ENCODE measurements around the gene SMIM10L1. TPM values are rescaled to one million over a fixed set of nuclear protein-coding genes. Genes with fewer than 3 reads are reported as not detected.

Gene SMIM10L1
- total RNA-seq, 2 experiments from 2014 or later, result 8.9 to 9.5 TPM

GRCh38 chr12:11202811-11203210, 31.8 kb downstream of the SMIM10L1 start:
- Mint-ChIP-seq H3K9me3 (ENCODE audit: insufficient read depth) (no peaks in the 10 kb centered on the region), H3K4me1 (ENCODE audit: low read depth) (no peaks in the 10 kb centered on the region), H3K4me3 (no peak overlapping the region), H3K36me3 (ENCODE audit: low read depth) (no peaks in the 10 kb centered on the region), H3K27ac (no peak overlapping the region), H3K27me3 (ENCODE audit: low read depth) (no peaks in the 10 kb centered on the region)
- ChIA-PET POLR2A (no interaction called here), CTCF (no interaction called here)
- no peak for DNase-seq
- no peak for ATAC-seq

- H3K27ac Mint-ChIP-seq, result no peak overlapping the region
- ATAC-seq, result no peak
- ChIA-PET POLR2A (no interaction called here), CTCF (no interaction called here)
- H3K36me3 Mint-ChIP-seq (ENCODE audit: low read depth), result no peaks in the 10 kb centered on the region
- no peaks in the 10 kb centered on the region for H3K9me3 Mint-ChIP-seq (ENCODE audit: insufficient read depth)
- no peak overlapping the region for H3K4me3 Mint-ChIP-seq
- H3K4me1 Mint-ChIP-seq (ENCODE audit: low read depth), result no peaks in the 10 kb centered on the region
- no peaks in the 10 kb centered on the region for H3K27me3 Mint-ChIP-seq (ENCODE audit: low read depth)
- no peak for DNase-seq
Observed at GRCh38 chr12:11204173-11204572, 33.2 kb downstream of the SMIM10L1 start.

- no peaks in the 10 kb centered on the region for H3K9me3 Mint-ChIP-seq (ENCODE audit: insufficient read depth)
- no peak overlapping the region for H3K27ac Mint-ChIP-seq
- no peak for ATAC-seq
- H3K27me3 Mint-ChIP-seq (ENCODE audit: low read depth), result no peaks in the 10 kb centered on the region
- ChIA-PET CTCF (no interaction called here), POLR2A (no interaction called here)
- H3K4me1 Mint-ChIP-seq (ENCODE audit: low read depth), result no peaks in the 10 kb centered on the region
- H3K36me3 Mint-ChIP-seq (ENCODE audit: low read depth), result no peaks in the 10 kb centered on the region
- no peak overlapping the region for H3K4me3 Mint-ChIP-seq
- no peak for DNase-seq
Observed at GRCh38 chr12:11209113-11209512, 38.1 kb downstream of the SMIM10L1 start.

Other genes with a start within 250 kb of the SMIM10L1 start
- gene PRH2, start 242.0 kb upstream of the SMIM10L1 start, total RNA-seq, result not detected
- 1 to 10 TPM; 2.1 to 2.4 TPM for gene TAS2R14, start 231.9 kb upstream of the SMIM10L1 start, total RNA-seq
- 1 to 10 TPM in 1 of 2 experiments, under 1 TPM in 1; 0.95 to 1.4 TPM for gene TAS2R50, start 184.3 kb upstream of the SMIM10L1 start, total RNA-seq
- gene TAS2R20, start 172.9 kb upstream of the SMIM10L1 start, total RNA-seq, result 1 to 10 TPM; 1.9 to 2.2 TPM
- 1 to 10 TPM; 1.9 to 2.1 TPM for gene TAS2R19, start 148.6 kb upstream of the SMIM10L1 start, total RNA-seq
- 1 to 10 TPM; 2.2 to 3.0 TPM for gene TAS2R31, start 139.8 kb upstream of the SMIM10L1 start, total RNA-seq
- 1 to 10 TPM; 1.4 to 1.5 TPM for gene TAS2R46, start 108.9 kb upstream of the SMIM10L1 start, total RNA-seq
- gene TAS2R43, start 78.9 kb upstream of the SMIM10L1 start, total RNA-seq, result 1 to 10 TPM in 1 of 2 experiments, under 1 TPM in 1; 0.73 to 1.1 TPM
- 1 to 10 TPM; 3.2 to 3.5 TPM for gene TAS2R30, start 36.5 kb upstream of the SMIM10L1 start, total RNA-seq
- gene TAS2R42, start 15.7 kb downstream of the SMIM10L1 start, total RNA-seq, result not detected
- gene PRB3, start 98.5 kb downstream of the SMIM10L1 start, total RNA-seq, result not detected
- not detected for gene PRB4, start 139.2 kb downstream of the SMIM10L1 start, total RNA-seq
- gene PRB2, start 224.4 kb downstream of the SMIM10L1 start, total RNA-seq, result not detected